ENCODE measurements around the gene RPL37. TPM values are rescaled to one million over a fixed set of nuclear protein-coding genes. Genes with fewer than 3 reads are reported as not detected.

The RPL37 gene
- 2,536 to 3,435 TPM (median 2,733 TPM) in 5 replicates for total RNA-seq (2022; extraction: Qiagen RNA extraction; ENCODE audit: low read depth)

DNA sequence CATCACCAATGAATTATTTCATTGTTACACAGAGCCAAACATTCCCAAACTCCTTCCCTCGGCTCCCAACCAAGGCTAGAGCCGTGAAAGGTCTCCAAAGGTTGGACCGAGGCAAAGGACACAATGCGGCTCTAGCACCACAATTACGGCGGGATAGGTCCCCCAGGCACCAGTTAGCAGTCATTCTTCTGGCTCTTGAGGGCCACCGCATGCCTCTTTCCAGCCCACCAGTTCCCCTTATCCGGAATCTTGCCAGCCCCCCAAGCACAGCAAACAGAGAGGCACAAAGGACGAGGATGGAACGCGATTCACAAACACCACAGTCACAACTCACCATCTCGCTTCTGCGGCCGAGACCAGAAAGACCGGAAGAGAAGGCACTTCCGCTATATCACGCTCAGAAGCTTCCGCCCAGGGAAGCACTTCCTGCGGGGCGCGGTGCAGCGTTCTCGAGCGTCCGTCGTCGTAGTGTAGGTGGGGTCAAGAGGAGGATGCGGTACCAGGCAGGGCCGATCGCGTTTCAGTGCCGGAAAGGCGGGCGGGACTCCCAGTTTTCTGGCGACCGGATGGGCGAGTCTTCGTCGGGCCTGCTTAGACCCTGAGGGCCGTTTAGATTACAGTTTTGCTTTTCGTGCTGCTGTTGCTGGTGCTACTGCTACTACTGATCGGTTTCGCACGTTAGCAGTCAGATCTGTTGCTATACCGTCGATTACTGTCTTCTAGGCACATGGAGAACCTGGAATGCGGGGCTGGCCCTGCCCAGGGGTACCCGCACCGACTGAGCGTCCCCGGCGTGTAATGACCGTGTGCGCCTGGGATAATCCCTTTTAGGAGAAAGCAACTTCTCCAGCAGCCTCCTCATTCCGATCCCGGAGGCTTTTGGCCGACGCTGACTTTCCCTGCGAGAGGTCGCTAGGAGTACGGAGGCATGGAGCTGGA, at the start of gene RPL37:
TSS of gene RPL37 (minus strand) at position 374 of the 939 bp plus-strand sequence. CDS start at position 337, 37 bp downstream.

DNA sequence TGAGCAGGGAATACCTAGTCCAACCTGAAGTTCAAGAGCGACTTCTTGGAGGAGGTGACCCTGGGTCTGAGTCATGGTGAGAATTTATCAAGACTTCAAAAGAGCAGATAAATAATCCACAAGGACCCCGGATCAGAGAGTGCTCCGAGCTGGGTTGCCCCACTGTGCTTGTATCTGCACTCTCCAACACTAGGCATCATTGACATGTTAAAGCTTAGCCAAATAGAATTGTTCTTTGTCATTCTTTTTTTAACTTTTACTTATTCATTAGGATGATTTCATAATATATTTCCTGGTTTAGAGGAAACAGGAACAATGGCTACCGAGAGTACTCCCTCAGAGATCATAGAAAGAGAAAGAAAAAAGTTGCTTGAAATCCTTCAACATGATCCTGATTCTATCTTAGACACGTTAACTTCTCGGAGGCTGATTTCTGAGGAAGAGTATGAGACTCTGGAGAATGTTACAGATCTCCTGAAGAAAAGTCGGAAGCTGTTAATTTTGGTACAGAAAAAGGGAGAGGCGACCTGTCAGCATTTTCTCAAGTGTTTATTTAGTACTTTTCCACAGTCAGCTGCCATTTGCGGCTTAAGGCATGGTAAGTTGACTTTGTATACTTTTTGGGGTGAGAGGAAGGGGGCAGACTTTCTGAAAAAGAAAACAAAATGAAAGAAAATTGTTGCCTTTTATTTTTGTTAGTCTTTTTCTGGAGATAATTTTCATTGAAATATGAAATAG, 6.2 kb upstream of the RPL37 start, which contains the start of gene CARD6:
TSS of gene CARD6 (plus strand) at position 300 of the 738 bp plus-strand sequence. CDS start at position 316, 16 bp downstream.

DNA sequence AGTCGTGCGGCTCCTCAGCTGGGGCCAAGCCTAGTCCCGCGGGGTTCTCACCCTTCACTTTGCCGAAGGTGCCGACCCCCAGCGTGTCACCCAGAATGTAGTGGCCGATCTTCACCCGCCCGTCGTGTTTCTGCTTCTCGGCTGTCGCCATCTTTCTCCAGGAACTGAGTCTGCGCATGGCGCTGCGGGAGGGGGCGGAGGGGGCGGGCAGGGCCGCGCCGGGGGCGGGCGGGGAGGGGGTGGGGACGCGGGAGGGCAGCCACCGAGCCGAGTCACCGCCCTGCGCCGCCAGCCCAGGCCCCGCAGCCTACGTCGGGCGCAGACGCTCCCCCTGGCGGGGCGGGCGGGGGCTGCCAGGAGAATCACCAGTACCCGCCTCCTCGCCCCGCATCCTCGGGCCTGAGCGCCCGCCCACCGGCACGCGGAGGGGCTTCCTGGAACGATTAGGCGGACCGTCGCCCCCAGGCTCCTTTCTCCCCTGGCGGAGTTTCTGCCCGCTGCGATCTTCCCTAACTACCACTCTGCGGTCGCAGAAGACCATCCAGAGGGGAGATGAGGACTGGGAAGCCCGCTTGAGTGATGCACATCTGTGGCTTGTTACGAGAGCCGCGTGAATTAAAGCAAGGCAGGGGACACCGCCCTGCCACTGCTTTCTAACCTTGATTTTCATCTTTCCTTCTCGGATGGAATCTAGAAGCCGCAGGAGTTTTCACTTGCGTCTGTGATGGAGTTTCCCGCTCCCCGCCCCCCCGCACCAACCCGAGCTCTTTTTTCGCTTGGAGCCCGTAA, 36.8 kb downstream of the RPL37 start, which contains the start of gene PRKAA1:
TSS of gene PRKAA1 (minus strand) at position 363 of the 789 bp plus-strand sequence. CDS start at position 178, 185 bp downstream.

Other genes with a start within 250 kb of the RPL37 start
- 2.5 to 3.3 TPM (median 2.9 TPM) in 5 replicates for gene PTGER4, start 155.3 kb downstream of the RPL37 start, total RNA-seq (2022; extraction: Qiagen RNA extraction; ENCODE audit: low read depth)
- gene TTC33, start 79.3 kb downstream of the RPL37 start, total RNA-seq (2022; extraction: Qiagen RNA extraction; ENCODE audit: low read depth) = 9.4 to 16.6 TPM (median 11.3 TPM) in 5 replicates
- 30.6 to 59.0 TPM (median 43.2 TPM) in 5 replicates for gene PRKAA1, start 36.8 kb downstream of the RPL37 start, total RNA-seq (2022; extraction: Qiagen RNA extraction; ENCODE audit: low read depth)
- 3.2 to 4.2 TPM (median 3.7 TPM) in 5 replicates for gene CARD6, start 6.1 kb upstream of the RPL37 start, total RNA-seq (2022; extraction: Qiagen RNA extraction; ENCODE audit: low read depth)
- gene C7, start 74.3 kb upstream of the RPL37 start, total RNA-seq (2022; extraction: Qiagen RNA extraction; ENCODE audit: low read depth) = not detected in 5 replicates
- not detected in 5 replicates for gene MROH2B, start 236.1 kb upstream of the RPL37 start, total RNA-seq (2022; extraction: Qiagen RNA extraction; ENCODE audit: low read depth)